Gastroesophageal sphincter (tissue), 3 donors: ENCODE measurements around the gene ZNF511.

ENCODE experiments used
- CTCF ChIP-seq, 4 experiments: fragments of 200-600 bp in 2 of 4; fragments of 450-650 bp in 2 of 4; sonication (generic) in 1 of 4; IDR thresholded peaks; one replicate each; pipeline ENCODE4 v1.5.1; 2017 to 2019; ENCODE audit warnings: antibody characterized with exemption in 4 of 4, mild to moderate bottlenecking in 2 of 4, moderate library complexity in 2 of 4
- EP300 ChIP-seq: sonication (generic); formaldehyde crosslinking; IDR thresholded peaks from one replicate; pipeline ENCODE4 v1.6.1; 2017; ENCODE audit warnings: antibody characterized with exemption, mild to moderate bottlenecking

- TF ChIP-seq EP300 (no peak), CTCF (IDR thresholded peaks at IDR 0.05) (no peak)
Observed at GRCh38 chr10:133259602-133259989, 49.1 kb upstream of the ZNF511 start.
